ENCODE measurements around the gene ORC2. TPM values are rescaled to one million over a fixed set of nuclear protein-coding genes. Genes with fewer than 3 reads are reported as not detected.
"Not testable (repeated sequence)": the region's sequence is repeated elsewhere in the genome, so short reads cannot be mapped to it uniquely, and the experiment has no call there.

Gene ORC2
- total RNA-seq, 6 experiments from 2014 or later: 5.3 to 13.6 (median 8.4) TPM

DNA sequence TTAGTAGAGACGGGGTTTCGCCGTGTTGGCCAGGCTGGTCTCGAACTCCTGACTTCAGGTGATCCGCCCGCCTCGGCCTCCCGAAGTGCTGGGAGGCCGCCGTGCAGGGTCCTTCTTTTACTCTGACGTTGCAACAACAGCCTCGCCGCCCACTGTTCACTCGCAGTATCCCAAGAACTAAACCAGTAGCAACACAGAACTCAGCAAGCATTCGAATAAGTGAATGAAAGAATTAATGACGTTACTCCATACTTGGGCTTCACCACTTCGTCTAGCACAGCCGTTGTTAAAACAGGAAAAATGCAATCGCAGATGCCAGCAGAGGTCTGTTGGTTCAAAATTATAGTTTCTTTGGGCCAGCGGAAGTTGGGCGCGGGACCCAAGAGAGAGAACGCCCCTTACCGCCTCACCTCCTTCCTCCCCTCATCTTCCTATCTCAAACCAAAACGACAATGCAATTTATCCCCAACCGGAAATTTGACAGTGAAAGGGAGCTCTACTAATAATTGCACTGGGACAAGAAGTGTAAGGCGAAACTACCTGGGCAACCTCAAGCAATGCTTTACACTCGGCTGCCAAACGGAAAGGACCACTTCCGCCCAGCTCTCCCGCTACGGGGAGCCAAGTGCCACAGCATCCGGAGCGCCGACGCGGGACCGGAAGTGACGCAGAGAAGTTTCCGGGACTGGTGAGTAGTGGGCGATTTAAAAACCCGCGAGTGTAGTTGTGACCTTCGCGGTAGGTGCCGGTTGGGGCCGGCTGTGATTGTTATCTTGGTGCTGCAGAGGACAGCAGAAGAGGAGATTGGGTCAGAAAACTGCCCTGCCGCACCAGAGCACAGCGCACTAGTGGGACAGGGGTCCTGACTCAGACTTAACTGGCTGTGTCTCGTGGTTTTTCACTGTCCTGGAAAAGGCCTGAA lies 74.5 kb downstream of the ORC2 start, which contains the start of the genes NIF3L1 and PPIL3:
NIF3L1 (plus strand) TSS at position 668 of the 922 bp plus-strand sequence. CDS start 2,573 bp downstream, outside the sequence.
PPIL3 (minus strand) TSS at position 374 of the 922 bp plus-strand sequence. CDS start 1,462 bp downstream, outside the sequence.
- peaks cover 0 to 9% (median 2%) of the 10 kb centered on the region in 4 donors for H3K4me1 ChIP-seq
- H3K4me3 ChIP-seq: peak within 1 kb of the TSS; percentile 74 to 79 (median 75)
- peak; percentile 45 for TF ChIP-seq POLR2A (IDR thresholded peaks at IDR 0.05)
- TF ChIP-seq, protein P1, sequence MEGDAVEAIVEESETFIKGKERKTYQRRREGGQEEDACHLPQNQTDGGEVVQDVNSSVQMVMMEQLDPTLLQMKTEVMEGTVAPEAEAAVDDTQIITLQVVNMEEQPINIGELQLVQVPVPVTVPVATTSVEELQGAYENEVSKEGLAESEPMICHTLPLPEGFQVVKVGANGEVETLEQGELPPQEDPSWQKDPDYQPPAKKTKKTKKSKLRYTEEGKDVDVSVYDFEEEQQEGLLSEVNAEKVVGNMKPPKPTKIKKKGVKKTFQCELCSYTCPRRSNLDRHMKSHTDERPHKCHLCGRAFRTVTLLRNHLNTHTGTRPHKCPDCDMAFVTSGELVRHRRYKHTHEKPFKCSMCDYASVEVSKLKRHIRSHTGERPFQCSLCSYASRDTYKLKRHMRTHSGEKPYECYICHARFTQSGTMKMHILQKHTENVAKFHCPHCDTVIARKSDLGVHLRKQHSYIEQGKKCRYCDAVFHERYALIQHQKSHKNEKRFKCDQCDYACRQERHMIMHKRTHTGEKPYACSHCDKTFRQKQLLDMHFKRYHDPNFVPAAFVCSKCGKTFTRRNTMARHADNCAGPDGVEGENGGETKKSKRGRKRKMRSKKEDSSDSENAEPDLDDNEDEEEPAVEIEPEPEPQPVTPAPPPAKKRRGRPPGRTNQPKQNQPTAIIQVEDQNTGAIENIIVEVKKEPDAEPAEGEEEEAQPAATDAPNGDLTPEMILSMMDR (IDR thresholded peaks at IDR 0.05): no peak
- DNase-seq (peak; percentile 96 to 97 (median 97)), ATAC-seq (peak; percentile 92 to 95 (median 94))
- under 1% methylated on average over 28 of the region's 50 CpGs for whole genome bisulfite sequencing (ENCODE audit: insufficient coverage, low coverage, low lambda C conversion rate, missing lambda C conversion rate)
- H3K27me3 ChIP-seq: no peaks in the 10 kb centered on the region
- H3K27ac ChIP-seq: peak within 1 kb of the TSS; percentile 89 to 92 (median 91)
- intact Hi-C loops (cut with DNase I): no loop called here
- H3K9me3 ChIP-seq: no peaks in the 10 kb centered on the region
- H3K36me3 ChIP-seq: peaks cover 0 to 28% (median 5%) of the 10 kb centered on the region in 4 donors

DNA sequence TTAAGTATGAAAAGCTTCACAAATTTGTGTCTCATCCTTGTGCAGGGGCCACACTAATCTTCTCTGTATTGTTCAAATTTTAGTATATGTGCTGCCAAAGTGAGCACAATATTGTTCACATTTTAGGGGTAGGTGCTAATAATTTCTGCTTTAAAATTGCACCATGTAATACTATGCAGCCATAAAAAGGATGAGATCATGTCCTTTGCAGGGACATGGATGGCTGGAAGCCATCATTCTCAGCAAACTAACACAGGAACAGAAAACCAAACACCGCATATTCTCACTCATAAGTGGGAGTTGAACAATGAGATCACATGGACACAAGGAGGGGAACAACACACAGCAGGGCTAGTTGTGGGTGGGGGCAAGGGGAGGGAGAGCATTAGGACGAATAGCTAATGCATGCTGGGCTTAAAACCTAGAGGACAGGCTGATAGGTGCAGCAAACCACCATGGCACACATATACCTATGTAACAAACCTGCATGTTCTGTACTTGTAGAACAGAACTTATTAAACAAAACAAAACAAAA lies 81.7 kb downstream of the ORC2 start:
- ATAC-seq; intact Hi-C loops (cut with DNase I); H3K9me3 ChIP-seq; H3K4me1 ChIP-seq; H3K27ac ChIP-seq; H3K27me3 ChIP-seq; H3K4me3 ChIP-seq; DNase-seq: not testable (repeated sequence)
- 83% methylated on average over 1 of the region's 2 CpGs for WGBS (ENCODE audit: insufficient coverage, low coverage, low lambda C conversion rate, missing lambda C conversion rate)
- H3K36me3 ChIP-seq: peaks cover 0 to 72% (median 12%) of the 10 kb centered on the region in 4 donors

DNA sequence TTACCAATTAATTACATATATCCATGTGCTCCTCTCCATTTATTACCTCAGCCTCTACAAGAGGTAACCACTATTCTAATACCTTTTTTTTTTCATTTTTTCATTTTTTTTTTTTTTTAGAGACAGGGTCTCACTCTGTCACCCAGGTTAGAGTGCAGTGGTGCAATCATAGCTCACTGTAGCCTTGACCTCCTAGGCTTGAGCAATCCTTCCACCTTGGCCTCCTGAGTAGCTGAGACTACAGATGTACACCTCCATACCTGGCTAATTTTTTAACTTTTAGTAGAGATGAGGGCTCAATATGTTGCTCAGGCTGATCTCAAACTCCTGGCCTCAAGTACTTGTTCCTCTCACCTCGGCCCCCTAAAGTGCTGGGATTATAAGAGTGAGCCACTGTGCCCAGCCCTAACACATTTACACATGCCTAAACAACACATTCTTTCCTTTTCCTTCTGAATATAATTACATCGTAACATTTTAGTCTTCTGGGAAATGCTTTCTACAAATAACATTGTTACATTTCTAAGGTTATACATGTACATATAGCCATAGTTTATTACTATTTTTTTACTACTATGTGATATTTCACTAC lies 85.1 kb downstream of the ORC2 start:
- DNase-seq (no peak), ATAC-seq (no peak)
- Histone ChIP-seq H3K27me3 (no peaks in the 10 kb centered on the region), H3K27ac (no peak overlapping the region), H3K9me3 (no peaks in the 10 kb centered on the region), H3K4me3 (no peak overlapping the region), H3K4me1 (no peaks in the 10 kb centered on the region), H3K36me3 (peaks cover 0 to 70% (median 10%) of the 10 kb centered on the region in 4 donors)
- TF ChIP-seq, protein P1 (IDR thresholded peaks at IDR 0.05): no peak
- TF ChIP-seq POLR2A (IDR thresholded peaks at IDR 0.05): no peak
- intact Hi-C loops (cut with DNase I): no loop called here
- WGBS (ENCODE audit: insufficient coverage, low coverage, low lambda C conversion rate, missing lambda C conversion rate): 83% methylated on average over 2 of the region's 2 CpGs

DNA sequence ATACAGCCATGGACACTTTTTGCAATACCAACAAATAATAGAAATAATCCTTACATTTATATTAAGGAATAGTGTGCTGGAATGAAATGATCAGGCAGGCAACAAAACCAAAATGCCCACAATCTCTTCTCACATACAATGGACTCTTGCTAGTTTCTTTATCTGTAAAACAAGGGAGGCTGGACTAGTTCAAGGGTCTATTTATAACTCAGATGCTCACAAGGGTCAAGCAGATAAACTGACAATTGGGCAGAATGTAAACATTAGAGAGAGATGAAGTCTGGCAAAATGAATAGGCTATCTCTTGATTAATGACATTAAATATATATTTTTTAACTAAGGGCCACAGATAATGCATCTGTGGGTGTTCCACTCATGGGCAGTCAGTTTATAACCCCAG lies 86.0 kb downstream of the ORC2 start:
- no peak for ATAC-seq
- Histone ChIP-seq H3K4me3 (no peak overlapping the region), H3K36me3 (peaks cover 0 to 62% (median 10%) of the 10 kb centered on the region in 4 donors), H3K27ac (no peak overlapping the region), H3K9me3 (no peaks in the 10 kb centered on the region), H3K27me3 (no peaks in the 10 kb centered on the region), H3K4me1 (no peaks in the 10 kb centered on the region)
- no peak for DNase-seq
- intact Hi-C loops (cut with DNase I): no loop called here
- TF ChIP-seq, protein P1 (IDR thresholded peaks at IDR 0.05): no peak
- no peak for TF ChIP-seq POLR2A (IDR thresholded peaks at IDR 0.05)

All from right lobe of liver (tissue), 6 donors.